HL-60 (cell line): ENCODE measurements around the gene PADI6.

Experiments
- GABPA ChIP-seq: IDR thresholded peaks from 2 replicates; pipeline ENCODE4 v1.6.1; 2012; ENCODE audit warnings: low read depth
- POLR2AphosphoS5 ChIP-seq: IDR thresholded peaks from 2 replicates; pipeline ENCODE4 v1.6.1; 2012; ENCODE audit warnings: low read depth
- REST ChIP-seq: IDR thresholded peaks from 2 replicates; pipeline ENCODE4 v1.6.1; 2012; ENCODE audit warnings: low read depth; ENCODE audit not compliant: insufficient replicate concordance
- SPI1 ChIP-seq: IDR thresholded peaks from 2 replicates; pipeline ENCODE4 v1.6.1; 2012; ENCODE audit warnings: low read depth, mild to moderate bottlenecking, borderline replicate concordance
- TF ChIP-seq, protein P1 (sequence below): IDR thresholded peaks from one replicate; pipeline ENCODE4 v1.5.1; 2011; ENCODE audit warnings: low read length, control low read depth, inconsistent platforms; ENCODE audit not compliant: insufficient read depth

DNA sequence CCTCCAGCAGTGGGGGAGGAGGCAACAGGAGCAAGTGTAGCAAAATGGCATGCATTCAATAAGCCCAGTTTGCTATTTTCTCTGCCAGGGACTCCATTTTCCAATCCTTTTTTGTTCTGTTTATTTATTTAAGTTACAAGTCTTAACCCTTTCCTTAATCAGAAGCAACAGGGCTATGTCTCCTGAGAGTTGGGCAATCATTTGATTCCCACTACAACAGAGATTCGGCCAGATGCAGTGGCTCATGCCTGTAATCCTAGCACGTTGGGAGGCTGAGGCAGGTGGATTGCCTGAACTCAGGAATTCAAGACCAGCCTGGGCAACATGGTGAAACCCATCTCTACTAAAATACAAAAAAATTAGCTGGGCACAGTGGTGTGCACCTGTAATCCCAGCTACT, 42.0 kb downstream of the PADI6 start:
- TF ChIP-seq, protein P1, sequence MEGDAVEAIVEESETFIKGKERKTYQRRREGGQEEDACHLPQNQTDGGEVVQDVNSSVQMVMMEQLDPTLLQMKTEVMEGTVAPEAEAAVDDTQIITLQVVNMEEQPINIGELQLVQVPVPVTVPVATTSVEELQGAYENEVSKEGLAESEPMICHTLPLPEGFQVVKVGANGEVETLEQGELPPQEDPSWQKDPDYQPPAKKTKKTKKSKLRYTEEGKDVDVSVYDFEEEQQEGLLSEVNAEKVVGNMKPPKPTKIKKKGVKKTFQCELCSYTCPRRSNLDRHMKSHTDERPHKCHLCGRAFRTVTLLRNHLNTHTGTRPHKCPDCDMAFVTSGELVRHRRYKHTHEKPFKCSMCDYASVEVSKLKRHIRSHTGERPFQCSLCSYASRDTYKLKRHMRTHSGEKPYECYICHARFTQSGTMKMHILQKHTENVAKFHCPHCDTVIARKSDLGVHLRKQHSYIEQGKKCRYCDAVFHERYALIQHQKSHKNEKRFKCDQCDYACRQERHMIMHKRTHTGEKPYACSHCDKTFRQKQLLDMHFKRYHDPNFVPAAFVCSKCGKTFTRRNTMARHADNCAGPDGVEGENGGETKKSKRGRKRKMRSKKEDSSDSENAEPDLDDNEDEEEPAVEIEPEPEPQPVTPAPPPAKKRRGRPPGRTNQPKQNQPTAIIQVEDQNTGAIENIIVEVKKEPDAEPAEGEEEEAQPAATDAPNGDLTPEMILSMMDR: no peak
- no peak for TF ChIP-seq POLR2AphosphoS5
- no peak for TF ChIP-seq REST
- TF ChIP-seq GABPA: no peak
- no peak for TF ChIP-seq SPI1
